T-helper 17 cell (primary cell): ENCODE measurements around the gene NOL7. TPM values are rescaled to one million over a fixed set of nuclear protein-coding genes. Genes with fewer than 3 reads are reported as not detected.

ENCODE experiments used
- ATAC-seq: fragments of 150-1000 bp; cut with Tn5 transposase; 2 replicates; pipeline ENCODE4 v1.10.0; 2021; ENCODE audit warnings: mild to moderate bottlenecking, moderate library complexity
- DNase-seq, 3 donors: peaks; one replicate each; pipeline versions ENCODE4 v3.0.0 to v3.0.0-alpha.2; 2020 to 2021
- H3K9me3 ChIP-seq: one replicate; pipeline ENCODE4 v1.7.0; 2013; ENCODE audit warnings: low read length, mild to moderate bottlenecking; ENCODE audit not compliant: control insufficient read depth, poor library complexity, severe bottlenecking
- H3K27ac Mint-ChIP-seq: one replicate; pipeline ENCODE4 v1.8.0; 2022; ENCODE audit warnings: mild to moderate bottlenecking, moderate library complexity, mixed read lengths
- H3K27me3 Mint-ChIP-seq: one replicate; pipeline ENCODE4 v1.8.0; 2022; ENCODE audit warnings: mixed read lengths
- H3K36me3 Mint-ChIP-seq: one replicate; pipeline ENCODE4 v1.8.0; 2022; ENCODE audit warnings: low read depth, mixed read lengths
- H3K4me1 Mint-ChIP-seq: one replicate; pipeline ENCODE4 v1.8.0; 2022; ENCODE audit warnings: mild to moderate bottlenecking, mixed read lengths
- H3K4me3 Mint-ChIP-seq: one replicate; pipeline ENCODE4 v1.8.0; 2022; ENCODE audit warnings: mild to moderate bottlenecking, moderate library complexity, mixed read lengths
- total RNA-seq, 4 donors: library from RNA in 2 of 4; stranded (reverse) in 2 of 4; gene quantifications; one replicate each; pipeline ENCODE4 v1.2.3 and lab custom pipeline; 2022 to 2026

NOL7 gene
- total RNA-seq, 2 donors from 2014 or later = 44.3 to 47.0 TPM

GRCh38 chr6:13667655-13668054 lies 52.5 kb downstream of the NOL7 start:
- H3K4me1 Mint-ChIP-seq = peaks cover 67% of the 10 kb centered on the region
- H3K27ac Mint-ChIP-seq = peak overlapping the region; percentile 1
- H3K36me3 Mint-ChIP-seq = no peaks in the 10 kb centered on the region
- no peaks in the 10 kb centered on the region for H3K9me3 ChIP-seq
- no peaks in the 10 kb centered on the region for H3K27me3 Mint-ChIP-seq
- DNase-seq (no peak), ATAC-seq (no peak)
- H3K4me3 Mint-ChIP-seq = no peak overlapping the region

GRCh38 chr6:13668291-13668928 lies 53.3 kb downstream of the NOL7 start:
- Mint-ChIP-seq H3K4me1 (peaks cover 67% of the 10 kb centered on the region), H3K4me3 (peak overlapping the region; percentile 5), H3K27ac (peak overlapping the region; percentile 1), H3K27me3 (no peaks in the 10 kb centered on the region), H3K36me3 (no peaks in the 10 kb centered on the region)
- ATAC-seq (peak; percentile 58), DNase-seq (no peak)
- no peaks in the 10 kb centered on the region for H3K9me3 ChIP-seq

GRCh38 chr6:13669476-13669875 lies 54.3 kb downstream of the NOL7 start:
- peaks cover 61% of the 10 kb centered on the region for H3K4me1 Mint-ChIP-seq
- ATAC-seq = no peak
- H3K27me3 Mint-ChIP-seq = no peaks in the 10 kb centered on the region
- no peaks in the 10 kb centered on the region for H3K9me3 ChIP-seq
- peak overlapping the region; percentile 1 for H3K27ac Mint-ChIP-seq
- no peaks in the 10 kb centered on the region for H3K36me3 Mint-ChIP-seq
- no peak overlapping the region for H3K4me3 Mint-ChIP-seq
- no peak for DNase-seq

Other genes starting within 250 kb of the NOL7 start
- 1 to 10 TPM; 1.4 to 3.1 TPM for gene GFOD1, start 127.7 kb upstream of the NOL7 start, total RNA-seq
- 10 to 100 TPM; 11.7 to 11.9 TPM for gene SIRT5, start 40.7 kb upstream of the NOL7 start, total RNA-seq
- 10 to 100 TPM; 74.4 to 99.9 TPM for gene RANBP9, start 96.5 kb downstream of the NOL7 start, total RNA-seq
- gene MCUR1, start 199.2 kb downstream of the NOL7 start, total RNA-seq = 10 to 100 TPM; 10.2 to 22.3 TPM